Ecto neural progenitor cell (in vitro differentiated cells): ENCODE results near the gene SRPK3.
"Not testable (repeated sequence)": the region's sequence is repeated elsewhere in the genome, so short reads cannot be mapped to it uniquely, and the experiment has no call there.

Source experiments
- DNase-seq: peaks from one replicate; pipeline ENCODE4 v3.0.0-alpha.2; 2018; ENCODE audit warnings: low spot score

SRPK3 gene

GRCh38 chrX:153780678-153781427 is at the start of gene SRPK3:
SRPK3 (plus strand) TSS chrX:153781041; CDS start chrX:153781087, 46 bp downstream.
- no peak for DNase-seq

- no peak for DNase-seq
These were observed 49.6 kb upstream of the SRPK3 start for GRCh38 chrX:153731117-153731844.

GRCh38 chrX:153731845-153732215 is 49.0 kb upstream of the SRPK3 start:
- no peak for DNase-seq

GRCh38 chrX:153732401-153732800 is 48.4 kb upstream of the SRPK3 start:
- DNase-seq, result no peak

GRCh38 chrX:153733651-153734240 is 47.1 kb upstream of the SRPK3 start:
- DNase-seq, result no peak

- DNase-seq, result no peak
These were observed 46.0 kb upstream of the SRPK3 start for GRCh38 chrX:153734871-153735270.

- DNase-seq, result no peak
These were observed 45.6 kb upstream of the SRPK3 start for GRCh38 chrX:153735274-153735673.

- no peak for DNase-seq
These were observed 44.6 kb upstream of the SRPK3 start for GRCh38 chrX:153736071-153736820.

- no peak for DNase-seq
These were observed 43.9 kb upstream of the SRPK3 start for GRCh38 chrX:153736871-153737441.

- DNase-seq, result no peak
These were observed 42.7 kb upstream of the SRPK3 start for GRCh38 chrX:153738056-153738605.

- no peak for DNase-seq
These were observed 40.9 kb upstream of the SRPK3 start for GRCh38 chrX:153739754-153740486.

- no peak for DNase-seq
These were observed 40.1 kb upstream of the SRPK3 start for GRCh38 chrX:153740631-153741222.

- no peak for DNase-seq
These were observed 39.4 kb upstream of the SRPK3 start for GRCh38 chrX:153741446-153741845.

GRCh38 chrX:153742111-153742510 is 38.7 kb upstream of the SRPK3 start:
- not testable (repeated sequence) for DNase-seq

GRCh38 chrX:153742796-153743467 is 37.9 kb upstream of the SRPK3 start:
- DNase-seq, result not testable (repeated sequence)

GRCh38 chrX:153743468-153744209 is 37.2 kb upstream of the SRPK3 start:
- peak; percentile 58 for DNase-seq

GRCh38 chrX:153744210-153745066 is 36.4 kb upstream of the SRPK3 start:
- DNase-seq, result peak; percentile 73

- DNase-seq, result not testable (repeated sequence)
These were observed 35.8 kb upstream of the SRPK3 start for GRCh38 chrX:153745067-153745433.
